ENCODE results near the gene HPD.
"Not testable (repeated sequence)": the region's sequence is repeated elsewhere in the genome, so short reads cannot be mapped to it uniquely, and the experiment has no call there.

HPD gene

GRCh38 chr12:121860257-121860656, 1.6 kb upstream of the HPD start:
- H3K4me2 ChIP-seq = no peak overlapping the region
- H4K20me1 ChIP-seq (ENCODE audit: insufficient read depth) = no peaks in the 10 kb centered on the region
- H3K27ac ChIP-seq = no peak overlapping the region
- no peak for TF ChIP-seq CTCF (conservative IDR thresholded peaks at IDR 0.05; ENCODE audit: low read depth, low read length)
- H3K79me2 ChIP-seq (ENCODE audit: insufficient read depth, low read depth) = no peaks in the 10 kb centered on the region
- no peak overlapping the region for H3K4me3 ChIP-seq (IDR thresholded peaks at IDR 0.05; ENCODE audit: insufficient read depth, low read depth, low read length)
- no peaks in the 10 kb centered on the region for H3K36me3 ChIP-seq (ENCODE audit: insufficient read depth)
- no peak overlapping the region for H3K9ac ChIP-seq
- no peak overlapping the region for H2AFZ ChIP-seq (ENCODE audit: low read depth)
- peaks cover 7% of the 10 kb centered on the region for H3K4me1 ChIP-seq (ENCODE audit: low read depth, poor library complexity, severe bottlenecking)
- H3K27me3 ChIP-seq (ENCODE audit: insufficient read depth, low read depth) = no peaks in the 10 kb centered on the region

GRCh38 chr12:121858318-121858661, 369 bp downstream of the HPD start:
- Histone ChIP-seq H3K4me2 (no peak overlapping the region), H4K20me1 (ENCODE audit: insufficient read depth) (no peaks in the 10 kb centered on the region), H3K27me3 (ENCODE audit: insufficient read depth, low read depth) (no peaks in the 10 kb centered on the region), H3K79me2 (ENCODE audit: insufficient read depth, low read depth) (no peaks in the 10 kb centered on the region), H3K4me3 (IDR thresholded peaks at IDR 0.05; ENCODE audit: insufficient read depth, low read depth, low read length) (no peak overlapping the region), H3K4me1 (ENCODE audit: low read depth, poor library complexity, severe bottlenecking) (peaks cover 7% of the 10 kb centered on the region), H3K36me3 (ENCODE audit: insufficient read depth) (no peaks in the 10 kb centered on the region), H3K27ac (no peak overlapping the region), H3K9ac (no peak overlapping the region), H2AFZ (ENCODE audit: low read depth) (no peak overlapping the region)
- TF ChIP-seq CTCF (conservative IDR thresholded peaks at IDR 0.05; ENCODE audit: low read depth, low read length) = no peak

GRCh38 chr12:121857322-121858246, 1.1 kb downstream of the HPD start:
- Histone ChIP-seq H3K79me2 (ENCODE audit: insufficient read depth, low read depth) (no peaks in the 10 kb centered on the region), H3K9ac (no peak overlapping the region), H3K36me3 (ENCODE audit: insufficient read depth) (no peaks in the 10 kb centered on the region), H3K4me1 (ENCODE audit: low read depth, poor library complexity, severe bottlenecking) (peaks cover 7% of the 10 kb centered on the region), H3K27ac (no peak overlapping the region), H4K20me1 (ENCODE audit: insufficient read depth) (no peaks in the 10 kb centered on the region), H3K4me3 (IDR thresholded peaks at IDR 0.05; ENCODE audit: insufficient read depth, low read depth, low read length) (no peak overlapping the region), H3K27me3 (ENCODE audit: insufficient read depth, low read depth) (no peaks in the 10 kb centered on the region), H3K4me2 (no peak overlapping the region), H2AFZ (ENCODE audit: low read depth) (no peak overlapping the region)
- TF ChIP-seq CTCF (conservative IDR thresholded peaks at IDR 0.05; ENCODE audit: low read depth, low read length) = no peak

GRCh38 chr12:121852392-121852791, 6.3 kb downstream of the HPD start:
- H3K27ac ChIP-seq; H3K4me3 ChIP-seq (IDR thresholded peaks at IDR 0.05; ENCODE audit: insufficient read depth, low read depth, low read length); H3K79me2 ChIP-seq (ENCODE audit: insufficient read depth, low read depth); H3K9ac ChIP-seq; H3K4me1 ChIP-seq (ENCODE audit: low read depth, poor library complexity, severe bottlenecking); H3K27me3 ChIP-seq (ENCODE audit: insufficient read depth, low read depth); H2AFZ ChIP-seq (ENCODE audit: low read depth); H3K36me3 ChIP-seq (ENCODE audit: insufficient read depth); H3K4me2 ChIP-seq; H4K20me1 ChIP-seq (ENCODE audit: insufficient read depth): not testable (repeated sequence)

- TF ChIP-seq CTCF (conservative IDR thresholded peaks at IDR 0.05; ENCODE audit: low read depth, low read length) = no peak
- Histone ChIP-seq H3K4me1 (ENCODE audit: low read depth, poor library complexity, severe bottlenecking) (no peaks in the 10 kb centered on the region), H3K36me3 (ENCODE audit: insufficient read depth) (no peaks in the 10 kb centered on the region), H3K27me3 (ENCODE audit: insufficient read depth, low read depth) (no peaks in the 10 kb centered on the region), H3K9ac (no peak overlapping the region), H2AFZ (ENCODE audit: low read depth) (no peak overlapping the region), H4K20me1 (ENCODE audit: insufficient read depth) (no peaks in the 10 kb centered on the region), H3K79me2 (ENCODE audit: insufficient read depth, low read depth) (no peaks in the 10 kb centered on the region), H3K4me2 (no peak overlapping the region), H3K4me3 (IDR thresholded peaks at IDR 0.05; ENCODE audit: insufficient read depth, low read depth, low read length) (no peak overlapping the region), H3K27ac (no peak overlapping the region)
Measured at GRCh38 chr12:121849665-121850064, 9.0 kb downstream of the HPD start.
